Stimulated activated CD4-positive, alpha-beta T cell treated with anti-CD3 and anti-CD28 coated beads, Interleukin-1b, Interleukin-23, amount 100 ng/mL, for 48 hours (primary cell): ENCODE measurements around the gene VTCN1.
"Not testable (repeated sequence)": the region's sequence is repeated elsewhere in the genome, so short reads cannot be mapped to it uniquely, and the experiment has no call there.

Source experiments
- DNase-seq: peaks from one replicate; pipeline ENCODE4 v3.0.0-alpha.2; 2020

VTCN1 gene, protein sequence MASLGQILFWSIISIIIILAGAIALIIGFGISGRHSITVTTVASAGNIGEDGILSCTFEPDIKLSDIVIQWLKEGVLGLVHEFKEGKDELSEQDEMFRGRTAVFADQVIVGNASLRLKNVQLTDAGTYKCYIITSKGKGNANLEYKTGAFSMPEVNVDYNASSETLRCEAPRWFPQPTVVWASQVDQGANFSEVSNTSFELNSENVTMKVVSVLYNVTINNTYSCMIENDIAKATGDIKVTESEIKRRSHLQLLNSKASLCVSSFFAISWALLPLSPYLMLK

DNA sequence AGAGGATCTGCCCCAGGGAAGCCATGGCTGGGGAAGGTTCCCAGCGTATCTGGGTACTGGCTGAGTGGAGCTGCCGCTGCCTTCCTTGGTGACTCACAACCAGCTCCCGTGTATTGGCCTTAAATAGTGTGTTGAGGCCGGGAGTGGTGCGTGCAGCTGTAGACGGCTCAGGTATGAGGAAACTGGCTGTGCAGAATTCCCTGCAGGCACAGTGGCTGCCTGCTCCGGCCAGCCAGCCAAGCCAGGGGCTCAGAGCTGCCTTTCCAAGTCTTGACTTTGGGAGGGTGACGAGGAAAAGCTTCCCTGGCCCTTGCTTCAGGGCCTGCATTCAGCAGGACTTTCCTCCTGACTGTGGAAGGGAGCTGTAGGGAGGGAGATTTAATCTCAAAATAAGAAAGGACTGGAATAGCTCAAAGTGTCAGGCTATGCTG lies at the start of gene VTCN1:
TSS of gene VTCN1 (minus strand) at position 97 of the 431 bp plus-strand sequence. CDS start at position 25, 72 bp downstream.
- DNase-seq: no peak

DNA sequence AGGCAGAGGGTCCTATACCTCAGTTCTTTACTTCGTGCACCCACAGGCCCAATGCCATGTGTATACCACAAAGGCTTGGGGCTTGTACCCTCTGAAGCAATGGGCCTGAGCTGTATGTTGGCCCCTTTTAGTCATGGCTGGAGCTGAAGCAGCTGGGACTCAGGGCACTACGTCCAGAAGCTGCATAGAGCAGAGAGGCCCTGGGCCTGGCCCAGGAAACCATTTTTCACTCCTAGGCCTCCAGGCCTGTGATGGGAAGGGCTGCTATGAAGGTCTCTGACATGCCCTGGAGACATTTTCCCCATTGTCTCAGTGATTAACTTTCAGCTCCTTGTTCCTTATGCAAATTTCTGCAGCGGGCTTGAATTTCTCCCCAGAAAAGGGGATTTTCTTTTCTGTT lies 48.1 kb upstream of the VTCN1 start:
- DNase-seq: no peak

DNA sequence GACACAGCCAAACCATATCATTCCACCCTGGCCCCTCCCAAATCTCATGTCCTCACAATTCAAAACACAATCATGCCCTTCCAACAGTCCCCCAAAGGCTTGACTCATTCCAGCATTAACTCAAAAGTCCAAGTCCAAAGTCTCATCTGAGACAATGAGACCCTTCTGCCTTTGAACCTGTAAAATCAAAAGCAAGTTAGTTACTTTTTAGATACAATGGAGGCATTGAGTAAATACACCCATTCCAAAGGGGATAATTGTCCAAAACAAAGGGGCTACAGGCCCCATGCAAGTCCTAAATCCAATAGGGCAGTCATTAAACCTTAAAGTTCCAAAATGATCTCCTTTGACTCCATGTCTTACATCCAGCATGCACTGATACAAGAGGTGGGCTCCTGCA lies 47.3 kb upstream of the VTCN1 start:
- not testable (repeated sequence) for DNase-seq

DNA sequence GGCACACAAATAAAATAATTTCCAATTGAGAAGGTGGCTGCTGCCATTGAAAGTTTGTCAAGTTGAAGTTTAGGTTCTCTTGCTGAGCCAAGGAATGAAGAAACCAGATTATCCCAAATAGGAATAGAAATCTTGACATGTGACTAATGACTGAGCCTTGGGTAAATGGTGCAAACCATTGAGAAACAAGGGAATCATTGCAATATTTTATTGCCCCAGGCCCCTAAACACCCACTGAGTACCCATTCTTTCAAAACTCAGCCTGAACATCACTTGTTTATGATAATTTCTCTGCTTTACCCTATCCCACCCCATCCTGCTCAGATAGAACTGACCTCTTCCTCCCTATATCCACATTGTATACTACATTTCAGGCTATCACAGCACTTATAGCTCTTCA lies 46.6 kb upstream of the VTCN1 start:
- DNase-seq: no peak

DNA sequence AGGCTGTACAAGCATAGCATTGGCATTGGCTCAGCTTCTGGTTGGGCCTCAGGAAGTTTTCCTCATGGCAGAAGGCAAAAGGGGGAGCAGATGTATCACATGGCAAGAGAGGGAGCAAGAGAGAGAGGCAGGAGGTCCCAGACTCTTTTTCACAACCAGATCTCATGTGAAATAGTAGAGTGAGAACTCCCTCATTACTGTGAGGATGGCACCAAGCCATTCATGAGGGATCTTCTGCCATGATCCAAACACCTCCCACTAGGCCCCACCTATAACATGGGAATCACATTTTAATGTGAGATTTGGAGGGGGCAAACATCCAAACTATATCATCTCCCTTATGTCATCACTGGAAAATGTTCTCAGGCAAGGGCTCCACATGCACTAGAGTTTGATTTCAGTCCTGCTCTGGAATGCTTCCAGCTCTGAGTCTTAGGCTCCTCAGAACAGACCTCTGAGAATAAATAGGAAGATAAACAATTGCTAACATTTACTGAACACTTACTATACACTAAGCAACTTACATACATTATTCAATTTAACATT lies 39.4 kb upstream of the VTCN1 start:
- no peak for DNase-seq

DNA sequence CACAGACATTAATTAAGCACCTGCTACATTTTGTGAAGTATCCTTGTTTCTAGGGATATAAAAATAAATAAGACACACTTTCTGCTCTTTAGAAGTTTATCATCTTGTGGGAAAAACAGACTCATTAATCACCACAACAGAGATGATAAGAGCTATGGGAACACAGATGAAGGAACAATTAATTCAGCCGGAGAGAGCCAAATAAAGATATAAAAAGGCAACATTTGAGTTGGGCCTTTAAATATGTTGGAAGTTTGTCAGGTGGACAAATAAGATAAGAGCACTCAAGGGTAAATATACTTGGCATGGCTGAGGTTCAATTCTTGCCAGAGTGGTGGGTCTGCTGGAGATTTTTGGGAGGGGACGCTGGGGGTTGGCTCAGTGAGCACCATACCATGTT lies 34.2 kb upstream of the VTCN1 start:
- DNase-seq: no peak

DNA sequence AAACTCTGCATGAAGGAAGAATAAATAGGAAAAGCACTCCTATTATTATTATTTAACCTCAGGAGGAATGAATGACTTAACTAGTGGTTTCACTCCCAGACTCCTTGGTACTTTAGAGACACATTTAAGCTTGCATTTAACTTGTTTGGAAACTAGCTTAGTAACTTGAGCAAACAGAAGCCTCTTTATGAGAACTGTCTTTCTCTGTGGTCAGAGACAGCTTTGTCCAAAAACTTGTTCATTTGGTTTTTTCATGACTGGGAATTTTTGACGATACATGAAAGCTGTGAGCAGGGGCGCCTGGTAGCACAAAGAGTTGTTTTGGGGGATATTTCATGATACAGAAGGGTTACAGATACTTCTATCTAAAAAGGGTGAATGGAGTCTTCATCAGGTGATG lies 33.6 kb upstream of the VTCN1 start:
- no peak for DNase-seq

DNA sequence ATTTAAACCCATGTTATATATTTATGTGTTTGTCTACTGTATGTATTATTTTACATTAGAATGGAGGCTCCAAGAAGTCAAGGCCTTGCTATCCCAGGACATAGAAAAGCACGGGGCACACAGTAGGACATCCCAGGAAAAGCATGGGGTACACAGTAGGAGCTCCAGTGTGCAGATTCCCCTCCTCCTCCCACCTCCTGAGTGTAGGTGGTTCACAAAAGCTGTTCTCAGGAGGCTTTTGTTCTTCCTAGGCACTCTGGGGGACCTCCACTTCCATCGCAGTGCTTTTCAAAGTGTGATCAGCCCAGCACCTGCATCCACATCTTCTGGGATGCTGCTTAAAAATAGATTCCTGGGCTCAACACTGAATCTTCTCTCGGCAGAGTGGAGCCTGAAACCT lies 30.8 kb upstream of the VTCN1 start:
- DNase-seq: no peak

DNA sequence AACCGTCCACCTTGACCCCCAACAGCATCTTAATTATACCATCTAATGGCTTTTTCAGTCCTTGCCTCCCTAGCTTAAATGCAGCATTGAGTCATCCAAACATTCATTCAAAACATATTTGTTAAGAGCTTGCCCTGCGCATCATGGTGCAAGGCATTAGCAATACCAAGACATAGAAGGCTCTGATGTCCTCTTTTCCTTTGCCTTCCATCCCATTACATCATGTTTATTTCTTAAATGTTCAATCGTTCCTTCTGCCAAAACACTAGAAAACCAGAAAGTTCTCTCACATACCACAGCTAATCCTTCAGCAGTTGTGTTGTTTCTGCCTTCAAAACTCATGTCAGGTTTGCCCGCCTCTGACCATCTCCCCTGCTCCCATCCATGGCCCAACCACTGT lies 29.8 kb upstream of the VTCN1 start:
- DNase-seq: no peak

DNA sequence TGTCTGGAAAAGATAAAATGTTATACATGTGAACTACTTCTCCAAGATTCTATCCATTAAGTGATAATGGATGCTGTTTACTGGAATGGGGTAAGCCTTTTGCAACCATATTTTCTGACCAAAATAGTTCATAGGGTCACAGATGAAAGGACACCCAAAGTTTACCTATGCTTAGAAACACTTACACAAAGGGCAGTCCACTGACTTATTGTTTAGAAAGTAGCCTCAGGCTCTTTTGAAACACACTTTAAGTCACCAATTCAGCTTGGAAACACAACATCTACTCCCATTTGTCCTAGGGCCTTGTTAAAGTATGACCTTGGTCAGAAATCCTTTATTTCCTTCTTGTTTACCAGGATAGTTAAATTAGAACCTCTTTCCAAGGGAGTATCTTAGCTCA lies 28.7 kb upstream of the VTCN1 start:
- DNase-seq: no peak

DNA sequence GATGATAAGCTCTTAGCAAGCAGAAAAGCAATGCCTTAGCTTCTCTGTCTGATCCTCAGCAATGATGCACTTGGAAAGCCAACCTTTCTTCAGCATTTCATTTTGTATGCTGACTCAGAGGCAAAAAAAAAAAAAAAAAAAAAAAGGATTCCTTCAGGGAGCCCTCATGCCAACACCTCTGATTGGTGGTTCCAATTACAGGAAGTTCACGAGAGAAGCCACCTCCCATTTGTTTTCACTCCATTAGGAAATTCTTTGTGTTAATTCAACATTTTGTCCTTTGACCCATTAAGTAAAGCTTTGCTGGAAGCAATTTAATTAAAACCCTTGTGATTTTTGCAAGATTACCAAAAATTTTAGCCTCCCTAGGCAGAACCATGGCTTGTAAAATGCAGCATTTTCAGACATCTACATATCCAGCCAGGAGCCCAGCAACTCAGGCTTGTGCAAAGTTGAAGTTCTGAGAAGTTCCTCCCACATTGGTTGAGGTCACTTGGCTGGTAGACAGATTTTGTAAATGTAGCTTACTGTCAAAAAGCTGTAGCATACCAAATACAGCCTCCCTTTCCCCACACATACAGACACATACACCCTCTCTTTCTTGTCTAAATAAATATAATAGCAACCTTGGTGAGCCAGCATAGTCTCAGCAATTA lies 27.1 kb upstream of the VTCN1 start:
- DNase-seq: no peak

DNA sequence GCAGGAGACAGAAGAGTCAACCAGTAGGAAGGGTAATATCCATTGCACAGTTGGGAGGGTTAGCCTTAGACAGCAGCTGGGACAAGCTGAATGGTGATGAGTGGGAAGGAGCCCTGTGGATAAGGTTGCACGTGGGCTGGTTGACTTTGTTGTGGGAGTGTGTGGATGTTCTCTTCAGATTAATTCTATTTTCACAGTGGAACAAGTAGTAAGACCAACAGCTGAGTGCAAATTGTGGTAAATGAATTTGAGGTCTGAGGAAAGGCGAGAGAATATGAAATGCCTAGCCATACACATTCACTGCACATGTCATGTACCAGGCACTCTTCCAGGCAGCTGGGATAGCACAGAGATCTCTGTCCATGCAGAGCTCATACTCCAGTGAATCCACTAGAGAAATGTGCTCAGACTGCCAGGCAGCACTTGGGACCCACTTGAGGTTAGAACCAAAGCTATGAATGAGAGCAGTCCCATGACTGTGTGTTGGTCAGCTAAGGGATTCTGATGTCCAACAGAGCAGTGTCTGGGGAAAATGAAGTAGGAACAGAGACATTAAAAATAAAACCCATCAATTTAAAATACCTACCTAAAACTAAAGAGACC lies 25.2 kb upstream of the VTCN1 start:
- no peak for DNase-seq

DNA sequence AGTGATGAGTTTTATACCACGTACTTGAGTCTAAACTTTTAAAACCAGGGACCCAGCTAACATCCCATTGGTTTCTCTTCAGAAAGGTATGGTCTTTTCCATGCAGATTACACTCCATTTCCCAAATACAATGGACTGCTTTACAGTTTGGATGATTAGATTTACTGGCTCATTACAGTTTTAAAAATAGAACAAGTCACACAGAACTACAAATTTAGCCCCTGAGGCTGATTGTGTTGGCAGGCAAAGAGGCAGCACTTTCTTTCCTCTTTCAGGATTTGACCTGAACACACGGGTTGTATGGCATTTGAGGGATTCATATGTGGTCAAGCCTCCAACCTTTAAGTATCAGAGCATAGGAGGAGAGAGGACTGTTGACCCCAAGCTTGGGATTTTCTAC lies 21.8 kb upstream of the VTCN1 start:
- no peak for DNase-seq

DNA sequence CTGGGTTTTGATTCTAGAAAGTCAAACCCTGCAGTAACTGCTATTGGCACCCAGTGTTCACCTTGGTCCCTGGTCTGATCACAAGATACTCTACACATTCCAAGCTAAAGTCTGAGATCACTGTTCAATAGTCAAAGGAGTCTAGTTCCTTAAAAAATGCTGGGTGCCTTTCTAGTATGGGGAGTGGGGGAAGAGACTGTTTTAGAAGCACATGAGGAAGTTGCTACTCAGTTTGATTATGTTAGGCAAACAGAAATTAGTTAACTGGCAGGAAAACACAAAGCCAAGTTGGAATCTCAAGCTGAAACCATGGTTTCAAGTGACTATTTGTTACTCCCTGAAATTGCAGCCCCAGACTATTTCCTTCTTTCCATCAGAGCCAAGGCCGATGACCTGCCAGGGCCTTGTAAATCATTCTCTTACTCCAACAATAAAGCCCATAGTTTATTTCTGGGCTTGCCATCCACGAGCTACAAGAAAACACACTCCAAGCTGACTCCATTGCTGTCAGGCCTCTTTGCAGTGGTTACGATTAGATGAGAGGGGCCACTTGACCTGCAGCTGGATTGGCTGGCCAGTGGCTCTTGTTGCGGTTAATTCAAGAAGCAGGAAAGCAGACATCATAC lies 21.1 kb upstream of the VTCN1 start:
- DNase-seq: no peak

DNA sequence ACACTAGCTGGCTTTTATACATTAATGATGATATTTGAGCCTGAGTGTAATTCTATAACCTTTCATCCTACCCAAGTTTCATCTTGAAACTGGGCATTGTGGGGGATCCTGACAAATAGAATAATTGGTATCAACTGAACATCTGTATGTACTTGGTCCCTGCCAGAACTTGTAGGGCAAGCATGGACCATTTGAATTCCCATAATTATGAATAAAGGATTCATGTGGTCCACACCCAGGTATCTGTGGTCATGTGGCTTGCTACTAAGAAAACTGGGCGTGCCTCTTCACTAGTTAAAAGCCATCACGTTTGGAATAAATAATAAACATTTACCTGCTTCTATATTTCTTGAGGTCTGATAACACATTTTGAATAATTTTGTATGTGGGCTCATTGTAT lies 20.6 kb upstream of the VTCN1 start:
- DNase-seq: no peak

DNA sequence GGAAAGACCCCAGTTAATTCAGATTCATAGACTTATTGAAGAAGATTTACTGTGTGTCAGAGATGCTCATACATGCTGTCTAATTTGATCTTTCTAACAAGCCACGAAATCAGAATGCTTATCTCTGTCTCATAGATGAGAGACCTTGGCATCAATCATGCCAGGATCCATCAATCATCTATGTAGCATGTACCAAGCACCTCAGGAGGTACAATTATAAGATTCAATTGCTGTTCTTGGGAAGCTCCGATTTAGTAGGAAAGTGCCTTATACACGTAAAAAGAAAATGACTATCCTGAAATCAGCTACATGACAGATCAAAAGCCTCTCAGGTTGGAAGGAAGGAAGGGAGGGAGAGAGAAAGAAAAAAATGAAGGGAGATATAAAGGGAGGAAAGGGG lies 18.5 kb upstream of the VTCN1 start:
- no peak for DNase-seq

DNA sequence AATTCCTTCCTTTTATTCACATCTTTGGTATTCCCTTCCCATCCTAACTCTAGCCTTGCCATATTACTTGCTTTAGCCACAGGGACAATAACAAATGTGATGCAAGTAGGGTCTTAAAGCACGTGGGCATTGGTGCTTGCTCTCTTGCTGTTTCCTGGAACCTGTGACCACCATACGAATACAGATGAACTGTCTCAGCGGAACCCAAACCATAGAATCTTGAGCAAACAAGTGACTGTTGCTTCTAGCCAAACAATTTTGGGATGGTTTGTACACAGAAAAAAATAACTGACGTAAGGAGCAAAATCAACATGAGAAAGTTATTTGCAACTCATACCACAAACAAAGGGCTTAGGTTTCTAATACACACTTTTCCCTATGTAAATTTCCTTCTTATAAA lies 15.2 kb upstream of the VTCN1 start:
- no peak for DNase-seq

DNA sequence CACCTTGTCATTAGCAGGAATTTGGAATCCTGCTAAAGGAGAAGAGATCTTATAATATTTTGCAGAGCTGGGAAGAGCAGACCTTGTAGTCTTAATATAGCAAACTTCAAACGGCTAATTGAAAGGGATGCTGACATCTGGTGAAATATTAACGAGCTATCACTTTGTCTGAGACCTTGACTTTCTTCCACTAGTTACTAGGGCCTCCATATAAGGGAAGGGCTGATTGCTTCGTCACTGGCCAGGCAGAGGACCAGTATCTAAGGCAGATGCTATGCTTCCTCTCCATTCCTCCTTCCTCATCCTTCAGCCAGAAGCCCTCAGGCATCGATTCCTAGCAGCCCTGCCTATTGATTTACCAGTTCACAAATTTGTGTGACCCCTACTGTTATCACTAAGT lies 6.0 kb upstream of the VTCN1 start:
- DNase-seq: no peak

DNA sequence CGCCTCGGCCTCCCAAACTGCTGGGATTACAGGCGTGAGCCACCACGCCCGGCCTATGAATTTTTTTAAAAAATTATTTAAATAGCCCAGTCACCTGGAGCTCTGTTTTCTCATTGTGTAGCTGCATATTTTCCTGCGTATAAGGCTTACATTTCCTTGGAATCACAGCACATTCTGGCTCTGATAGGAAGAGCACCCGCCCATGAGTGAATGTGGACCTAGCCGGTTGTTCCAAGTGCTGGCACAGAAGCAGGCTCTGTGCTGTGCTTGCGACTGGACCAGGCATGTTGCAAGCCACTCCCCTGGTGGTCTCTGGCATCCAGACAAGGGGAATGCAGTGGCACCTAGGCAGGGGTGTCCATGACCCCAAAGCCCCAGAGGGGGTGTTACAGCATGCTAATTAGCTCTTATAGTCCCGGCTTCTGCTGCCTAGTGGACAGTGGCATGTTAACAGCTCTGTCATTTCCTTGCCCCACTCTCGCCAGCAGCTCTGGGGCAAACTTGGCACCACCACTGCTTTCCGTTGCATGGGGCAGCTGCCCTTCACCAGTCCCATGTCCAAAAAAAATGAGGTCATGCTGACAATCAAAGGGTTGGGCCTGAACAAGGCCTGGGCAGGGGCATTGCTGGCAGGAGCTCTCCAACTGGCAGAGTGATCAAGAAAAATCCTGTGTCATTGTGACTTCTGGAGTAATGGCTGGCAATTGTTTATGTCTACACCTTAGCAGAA lies 5.2 kb upstream of the VTCN1 start:
- DNase-seq: no peak

DNA sequence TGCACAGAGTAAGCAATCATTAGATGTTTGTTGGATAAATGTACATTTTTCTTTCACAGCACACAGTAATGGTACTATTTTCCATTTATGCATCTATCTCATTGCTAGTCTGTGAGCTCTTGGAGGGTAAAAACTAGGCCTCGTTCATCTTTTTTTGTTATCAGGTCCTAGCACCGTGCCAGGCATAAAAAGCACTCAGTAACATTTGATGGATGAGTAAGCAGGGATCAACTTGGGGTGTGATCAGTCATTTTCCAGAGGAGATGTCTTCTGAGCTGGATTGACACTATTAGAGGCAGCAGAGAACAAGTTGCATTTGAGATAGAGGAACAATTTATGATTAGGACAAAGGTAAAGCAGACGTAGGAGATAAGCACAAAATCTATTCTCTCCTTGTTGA lies 4.3 kb upstream of the VTCN1 start:
- DNase-seq: no peak

DNA sequence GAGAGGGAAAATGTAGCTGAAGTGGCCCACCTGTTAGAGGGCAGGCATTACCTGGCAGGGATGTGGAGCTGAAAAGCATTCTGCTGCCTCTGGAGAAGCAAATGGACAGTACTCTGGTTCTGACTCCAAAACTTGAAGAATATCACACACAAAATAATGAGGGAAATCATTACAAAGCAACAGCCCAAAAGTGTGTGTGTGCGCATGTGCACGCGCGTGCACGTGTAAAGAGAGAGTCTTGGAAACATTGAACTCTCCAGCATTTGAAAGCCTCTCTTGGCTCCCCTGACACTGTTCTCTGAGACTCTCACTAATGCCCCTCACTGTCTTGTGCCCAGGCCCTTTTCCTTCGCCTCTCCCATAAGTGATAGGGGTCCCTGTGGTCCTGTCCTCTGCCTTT lies 2.3 kb upstream of the VTCN1 start:
- DNase-seq: no peak

DNA sequence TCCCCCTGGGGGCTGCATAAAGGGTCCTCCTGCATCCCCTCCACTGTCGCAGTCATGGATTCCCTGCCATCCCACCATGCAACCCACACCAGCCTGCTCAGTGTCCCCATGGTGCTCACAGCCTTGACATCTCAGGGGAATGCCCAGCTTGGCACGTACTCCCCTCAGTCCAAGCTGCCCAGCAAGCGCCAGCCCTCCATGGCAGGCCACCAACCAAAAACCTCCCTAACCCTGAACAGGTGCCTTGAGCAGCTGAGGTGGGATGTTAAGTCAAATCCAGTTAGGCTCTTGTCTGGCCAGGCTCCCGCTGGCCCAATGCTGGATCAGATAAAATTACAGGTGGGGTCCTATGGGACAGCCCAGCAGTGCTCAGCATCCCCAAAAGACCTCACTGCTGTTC lies 341 bp downstream of the VTCN1 start:
- no peak for DNase-seq

DNA sequence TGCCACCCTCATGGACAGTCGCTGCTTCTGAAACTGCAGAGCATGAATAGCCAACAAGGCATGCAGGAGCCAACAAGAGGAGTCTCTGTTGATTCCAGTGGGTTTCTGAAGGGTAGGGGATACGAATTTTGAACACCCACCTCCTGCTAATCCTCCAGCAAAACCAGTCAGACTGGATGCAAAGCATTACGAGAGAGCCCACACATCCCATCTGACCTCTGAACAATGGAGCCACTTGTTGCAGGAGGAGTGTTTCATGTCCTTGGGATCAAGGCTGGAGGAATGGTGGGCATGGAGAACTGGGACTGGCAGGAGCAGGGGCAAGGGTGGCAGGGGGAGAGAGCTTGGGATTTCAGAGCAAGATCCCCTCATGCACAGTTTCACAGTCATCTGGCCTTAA lies 1.6 kb downstream of the VTCN1 start:
- no peak for DNase-seq
